ENCODE measurements around the gene GBP6. TPM values are rescaled to one million over a fixed set of nuclear protein-coding genes. Genes with fewer than 3 reads are reported as not detected.
"Not testable (repeated sequence)": the region's sequence is repeated elsewhere in the genome, so short reads cannot be mapped to it uniquely, and the experiment has no call there.

GBP6 gene
- total RNA-seq, 1 donor from 2014 or later = not detected

DNA sequence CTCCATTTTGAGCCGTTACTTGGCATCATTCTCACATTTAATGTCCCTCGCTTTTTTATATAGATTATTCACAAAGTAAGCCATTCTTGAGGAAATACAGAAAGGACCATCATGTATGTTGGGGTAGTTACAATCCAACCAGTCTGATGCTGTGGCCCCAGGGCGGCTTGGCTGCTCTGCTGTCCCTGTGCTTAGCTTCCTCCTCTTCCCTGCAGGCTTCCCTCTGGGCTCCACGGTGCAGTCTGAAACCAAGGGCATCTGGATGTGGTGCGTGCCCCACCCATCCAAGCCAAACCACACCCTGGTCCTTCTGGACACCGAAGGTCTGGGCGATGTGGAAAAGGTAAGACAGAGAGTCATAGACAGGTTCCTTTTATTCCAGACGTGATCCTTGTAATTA, 5.5 kb downstream of the GBP6 start:
- TF ChIP-seq, protein P1, sequence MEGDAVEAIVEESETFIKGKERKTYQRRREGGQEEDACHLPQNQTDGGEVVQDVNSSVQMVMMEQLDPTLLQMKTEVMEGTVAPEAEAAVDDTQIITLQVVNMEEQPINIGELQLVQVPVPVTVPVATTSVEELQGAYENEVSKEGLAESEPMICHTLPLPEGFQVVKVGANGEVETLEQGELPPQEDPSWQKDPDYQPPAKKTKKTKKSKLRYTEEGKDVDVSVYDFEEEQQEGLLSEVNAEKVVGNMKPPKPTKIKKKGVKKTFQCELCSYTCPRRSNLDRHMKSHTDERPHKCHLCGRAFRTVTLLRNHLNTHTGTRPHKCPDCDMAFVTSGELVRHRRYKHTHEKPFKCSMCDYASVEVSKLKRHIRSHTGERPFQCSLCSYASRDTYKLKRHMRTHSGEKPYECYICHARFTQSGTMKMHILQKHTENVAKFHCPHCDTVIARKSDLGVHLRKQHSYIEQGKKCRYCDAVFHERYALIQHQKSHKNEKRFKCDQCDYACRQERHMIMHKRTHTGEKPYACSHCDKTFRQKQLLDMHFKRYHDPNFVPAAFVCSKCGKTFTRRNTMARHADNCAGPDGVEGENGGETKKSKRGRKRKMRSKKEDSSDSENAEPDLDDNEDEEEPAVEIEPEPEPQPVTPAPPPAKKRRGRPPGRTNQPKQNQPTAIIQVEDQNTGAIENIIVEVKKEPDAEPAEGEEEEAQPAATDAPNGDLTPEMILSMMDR (conservative IDR thresholded peaks at IDR 0.05) = no peak
- DNase-seq (ENCODE audit: low read depth, low spot score) = no peak
- Mint-ChIP-seq H3K36me3 (ENCODE audit: low read depth) (no peaks in the 10 kb centered on the region), H3K4me1 (peaks cover 6% of the 10 kb centered on the region), H3K9me3 (no peaks in the 10 kb centered on the region), H3K27ac (ENCODE audit: unreplicated experiment) (no peak overlapping the region), H3K4me3 (no peak overlapping the region), H3K27me3 (ENCODE audit: low read depth) (no peaks in the 10 kb centered on the region)

DNA sequence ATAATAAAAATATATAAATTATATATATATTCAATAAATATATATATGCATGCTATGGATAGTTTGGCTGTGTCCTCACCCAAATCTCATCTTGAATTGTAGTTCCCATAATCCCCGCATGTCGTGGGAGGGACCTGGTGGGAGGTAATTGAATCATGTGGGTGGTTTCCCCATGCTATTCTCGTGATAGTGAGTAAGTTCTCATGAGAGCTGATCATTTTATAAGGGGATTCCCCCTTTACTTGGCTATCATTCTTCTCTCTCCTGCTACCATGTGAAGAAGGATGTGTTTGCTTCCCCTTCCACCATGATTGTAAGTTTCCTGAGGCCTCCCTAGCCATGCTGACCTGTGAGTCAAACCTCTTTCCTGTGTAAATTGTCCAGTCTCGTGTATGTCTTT, 10.0 kb downstream of the GBP6 start:
- not testable (repeated sequence) for H3K9me3 Mint-ChIP-seq; H3K36me3 Mint-ChIP-seq (ENCODE audit: low read depth); H3K4me3 Mint-ChIP-seq; H3K27ac Mint-ChIP-seq (ENCODE audit: unreplicated experiment); H3K27me3 Mint-ChIP-seq (ENCODE audit: low read depth); DNase-seq (ENCODE audit: low read depth, low spot score); H3K4me1 Mint-ChIP-seq

GRCh38 chr1:89378001-89378400, 14.1 kb downstream of the GBP6 start:
- Mint-ChIP-seq H3K4me3 (no peak overlapping the region), H3K4me1 (no peaks in the 10 kb centered on the region), H3K36me3 (ENCODE audit: low read depth) (no peaks in the 10 kb centered on the region), H3K27me3 (ENCODE audit: low read depth) (peaks cover 4% of the 10 kb centered on the region), H3K27ac (ENCODE audit: unreplicated experiment) (no peak overlapping the region), H3K9me3 (peaks cover 3% of the 10 kb centered on the region)
- TF ChIP-seq, protein P1 (conservative IDR thresholded peaks at IDR 0.05) = no peak
- no peak for DNase-seq (ENCODE audit: low read depth, low spot score)

GRCh38 chr1:89381618-89382017, 17.8 kb downstream of the GBP6 start:
- Mint-ChIP-seq H3K36me3 (ENCODE audit: low read depth) (no peaks in the 10 kb centered on the region), H3K27me3 (ENCODE audit: low read depth) (no peaks in the 10 kb centered on the region), H3K27ac (ENCODE audit: unreplicated experiment) (no peak overlapping the region), H3K9me3 (no peaks in the 10 kb centered on the region), H3K4me3 (no peak overlapping the region), H3K4me1 (no peaks in the 10 kb centered on the region)
- TF ChIP-seq, protein P1 (conservative IDR thresholded peaks at IDR 0.05) = no peak
- no peak for DNase-seq (ENCODE audit: low read depth, low spot score)

DNA sequence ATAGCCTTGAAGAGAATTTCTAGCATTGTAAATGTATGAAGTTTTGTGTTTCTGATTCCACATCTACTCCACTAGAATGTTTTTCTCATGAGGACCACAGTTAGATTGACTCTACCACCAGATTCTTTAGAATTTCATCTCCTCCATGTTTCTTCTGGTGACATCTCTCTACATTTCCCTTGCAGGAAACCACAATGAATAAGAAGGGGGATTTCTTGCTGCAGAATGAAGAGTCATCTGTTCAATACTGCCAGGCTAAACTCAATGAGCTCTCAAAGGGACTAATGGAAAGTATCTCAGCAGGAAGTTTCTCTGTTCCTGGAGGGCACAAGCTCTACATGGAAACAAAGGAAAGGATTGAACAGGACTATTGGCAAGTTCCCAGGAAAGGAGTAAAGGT, 18.6 kb downstream of the GBP6 start:
- TF ChIP-seq, protein P1 (conservative IDR thresholded peaks at IDR 0.05) = no peak
- H3K4me1 Mint-ChIP-seq = no peaks in the 10 kb centered on the region
- no peak for DNase-seq (ENCODE audit: low read depth, low spot score)
- H3K27ac Mint-ChIP-seq (ENCODE audit: unreplicated experiment) = no peak overlapping the region
- H3K9me3 Mint-ChIP-seq = no peaks in the 10 kb centered on the region
- H3K36me3 Mint-ChIP-seq (ENCODE audit: low read depth) = no peaks in the 10 kb centered on the region
- no peaks in the 10 kb centered on the region for H3K27me3 Mint-ChIP-seq (ENCODE audit: low read depth)
- no peak overlapping the region for H3K4me3 Mint-ChIP-seq

- no peak for DNase-seq (ENCODE audit: low read depth, low spot score)
- no peaks in the 10 kb centered on the region for H3K27me3 Mint-ChIP-seq (ENCODE audit: low read depth)
- TF ChIP-seq, protein P1 (conservative IDR thresholded peaks at IDR 0.05) = no peak
- no peaks in the 10 kb centered on the region for H3K36me3 Mint-ChIP-seq (ENCODE audit: low read depth)
- H3K4me1 Mint-ChIP-seq = no peaks in the 10 kb centered on the region
- no peak overlapping the region for H3K4me3 Mint-ChIP-seq
- no peaks in the 10 kb centered on the region for H3K9me3 Mint-ChIP-seq
- no peak overlapping the region for H3K27ac Mint-ChIP-seq (ENCODE audit: unreplicated experiment)
These were observed 19.3 kb downstream of the GBP6 start for GRCh38 chr1:89383185-89383584.
